ENCODE measurements around the gene NAT9. TPM values are rescaled to one million over a fixed set of nuclear protein-coding genes. Genes with fewer than 3 reads are reported as not detected.
A peak's percentile ranks its signal among the peaks of the same experiment; 100 is the strongest.

The NAT9 gene
- total and polyA plus RNA-seq, 11 donors = 7.9 to 36.6 (median 18.2) TPM

- Histone ChIP-seq H3K27me3 (no peaks in the 10 kb centered on the region), H3K4me1 (peaks cover 6 to 70% (median 42%) of the 10 kb centered on the region in 12 donors), H3K9me3 (no peaks in the 10 kb centered on the region), H3K36me3 (peaks cover 0 to 35% (median 3%) of the 10 kb centered on the region in 9 donors), H3K4me3 (no peak overlapping the region), H3K27ac (no peak overlapping the region)
- ATAC-seq (no peak), DNase-seq (no peak)
- TF ChIP-seq POLR2A (IDR thresholded peaks at IDR 0.05) (no peak), CTCF (IDR thresholded peaks at IDR 0.05) (no peak)
- intact Hi-C loops (cut with DNase I) = no loop called here
- WGBS, 4 donors = 61 to 70% (median 65%) methylated on average over 10 to 16 of the region's 16 CpGs
Observed at GRCh38 chr17:74763565-74764387, 12.4 kb downstream of the NAT9 start.

GRCh38 chr17:74761931-74762330, 14.2 kb downstream of the NAT9 start:
- peak overlapping the region in 1 of 12 donors; percentile 70 for H3K27ac ChIP-seq
- H3K36me3 ChIP-seq = peaks cover 0 to 26% (median 0%) of the 10 kb centered on the region in 9 donors
- DNase-seq = no peak
- H3K9me3 ChIP-seq = no peaks in the 10 kb centered on the region
- 94 to 100% (median 97%) methylated on average over 6 to 11 of the region's 11 CpGs for WGBS, 4 donors
- H3K4me3 ChIP-seq = no peak overlapping the region
- intact Hi-C loops (cut with DNase I) = no loop called here
- H3K27me3 ChIP-seq = no peaks in the 10 kb centered on the region
- ATAC-seq = no peak
- no peak for TF ChIP-seq CTCF (IDR thresholded peaks at IDR 0.05)
- TF ChIP-seq POLR2A (IDR thresholded peaks at IDR 0.05) = no peak
- peaks cover 19 to 70% (median 46%) of the 10 kb centered on the region in 12 donors for H3K4me1 ChIP-seq

GRCh38 chr17:74761419-74761818, 14.7 kb downstream of the NAT9 start:
- H3K27me3 ChIP-seq = no peaks in the 10 kb centered on the region
- H3K4me1 ChIP-seq = peaks cover 19 to 72% (median 48%) of the 10 kb centered on the region in 12 donors
- H3K4me3 ChIP-seq = no peak overlapping the region
- peak overlapping the region in 8 of 12 donors; percentile 12 to 70 (median 54) for H3K27ac ChIP-seq
- no peak for TF ChIP-seq CTCF (IDR thresholded peaks at IDR 0.05)
- no peak for TF ChIP-seq POLR2A (IDR thresholded peaks at IDR 0.05)
- intact Hi-C loops (cut with DNase I) = no loop called here
- ATAC-seq = no peak
- 63 to 81% (median 76%) methylated on average over 4 to 5 of the region's 5 CpGs for WGBS, 4 donors
- no peak for DNase-seq
- H3K36me3 ChIP-seq = peaks cover 0 to 21% (median 0%) of the 10 kb centered on the region in 9 donors
- no peaks in the 10 kb centered on the region for H3K9me3 ChIP-seq

- Histone ChIP-seq H3K9me3 (no peaks in the 10 kb centered on the region), H3K36me3 (peaks cover 0 to 13% (median 0%) of the 10 kb centered on the region in 9 donors), H3K27me3 (no peaks in the 10 kb centered on the region), H3K4me1 (peaks cover 19 to 74% (median 48%) of the 10 kb centered on the region in 12 donors), H3K27ac (peak overlapping the region in 10 of 12 donors; percentile 12 to 70 (median 54)), H3K4me3 (no peak overlapping the region)
- intact Hi-C loops (cut with DNase I) = no loop called here
- peak in 3 of 4 donors; percentile 8 to 44 (median 30) for ATAC-seq
- DNase-seq = no peak
- no peak for TF ChIP-seq CTCF (IDR thresholded peaks at IDR 0.05)
- TF ChIP-seq POLR2A (IDR thresholded peaks at IDR 0.05) = no peak
- 58 to 71% (median 67%) methylated on average over 7 of the region's 7 CpGs for WGBS, 4 donors
Observed at GRCh38 chr17:74760404-74761105, 15.6 kb downstream of the NAT9 start.
